H1 (cell line): ENCODE data around the gene DMXL2. TPM values are rescaled to one million over a fixed set of nuclear protein-coding genes. Genes with fewer than 3 reads are reported as not detected.

ENCODE experiments used
- CTCF ChIA-PET: fragments of 300-600 bp; sonication (Branson Sonifier 250); formaldehyde crosslinking; loops from one replicate; lab custom pipeline; 2021; ENCODE audit not compliant: partially characterized antibody; lab: Charles Lee
- POLR2A ChIA-PET: fragments of 300-600 bp; sonication (Branson Sonifier 250); formaldehyde crosslinking; loops from one replicate; lab custom pipeline; 2021; ENCODE audit warnings: inconsistent platforms; ENCODE audit not compliant: partially characterized antibody; lab: Charles Lee
- DNase-seq, 2 experiments: peaks; one replicate each; pipeline versions ENCODE4 v3.0.0 to v3.0.0-alpha.2; 2010 to 2022; ENCODE audit warnings: low spot score in 2 of 2, low read depth in 1 of 2, mixed read lengths in 1 of 2
- FAIRE-seq: peaks from 2 replicates; lab custom pipeline; 2011; peaks lifted over from hg19 to GRCh38; lab: Jason Lieb, UNC
- H2AFZ ChIP-seq: 2 replicates; pipeline ENCODE4 v1.8.1; 2012; ENCODE audit warnings: low read length, inconsistent platforms
- H2AK5ac ChIP-seq: 2 replicates; pipeline ENCODE4 v1.6.1; 2013; ENCODE audit warnings: low read depth, low read length
- H2BK120ac ChIP-seq: replicated peaks from 2 replicates; pipeline ENCODE3; 2013; ENCODE audit warnings: low read depth, low read length, inconsistent platforms
- H2BK12ac ChIP-seq: 2 replicates; pipeline ENCODE4 v1.6.1; 2013; ENCODE audit warnings: low read depth, low read length
- H2BK15ac ChIP-seq: 2 replicates; pipeline ENCODE4 v1.6.1; 2013; ENCODE audit warnings: low read length
- H2BK20ac ChIP-seq: 2 replicates; pipeline ENCODE4 v1.6.1; 2013; ENCODE audit warnings: low read length
- H2BK5ac ChIP-seq: 2 replicates; pipeline ENCODE4 v1.6.1; 2013; ENCODE audit warnings: low read depth, low read length
- H3K14ac ChIP-seq: 2 replicates; pipeline ENCODE4 v1.6.1; 2013; ENCODE audit warnings: inconsistent platforms; ENCODE audit not compliant: insufficient read length
- H3K18ac ChIP-seq: 2 replicates; pipeline ENCODE4 v1.6.1; 2013; ENCODE audit warnings: low read length; ENCODE audit errors: extremely low read depth
- H3K23ac ChIP-seq: 2 replicates; pipeline ENCODE4 v1.6.1; 2013; ENCODE audit warnings: inconsistent platforms; ENCODE audit not compliant: insufficient read length
- H3K23me2 ChIP-seq: 2 replicates; pipeline ENCODE4 v1.6.1; 2013; ENCODE audit warnings: low read depth, low read length
- H3K27ac ChIP-seq: 2 replicates; pipeline ENCODE4 v1.6.1; 2011; ENCODE audit warnings: low read depth, low read length, inconsistent platforms
- H3K27me3 ChIP-seq, 4 experiments: replicated peaks in 1 of 4; 1 replicate in 1 of 4; 2 replicates in 3 of 4; pipeline versions ENCODE4 v1.6.1 to v1.8.1; 2011 to 2013; ENCODE audit warnings: low read length in 3 of 4, mild to moderate bottlenecking in 3 of 4, inconsistent platforms in 2 of 4, mixed read lengths in 2 of 4, moderate library complexity in 1 of 4; ENCODE audit not compliant: control insufficient read depth in 3 of 4, insufficient read depth in 3 of 4; ENCODE audit errors: extremely low read depth in 1 of 4
- H3K36me3 ChIP-seq, 4 experiments: 2 replicates each; pipeline versions ENCODE4 v1.6.1 to v1.8.1; 2011 to 2013; ENCODE audit warnings: mild to moderate bottlenecking in 4 of 4, low read length in 3 of 4, moderate library complexity in 2 of 4, control low read depth in 1 of 4, inconsistent platforms in 1 of 4; ENCODE audit not compliant: insufficient read depth in 4 of 4, control insufficient read depth in 2 of 4
- H3K4ac ChIP-seq: replicated peaks from 2 replicates; pipeline ENCODE3; 2013; ENCODE audit warnings: low read length, low read depth, mixed read lengths, inconsistent platforms; ENCODE audit not compliant: insufficient read length
- H3K4me1 ChIP-seq, 4 experiments: replicated peaks in 1 of 4; 1 replicate in 1 of 4; 2 replicates in 3 of 4; pipeline versions ENCODE4 v1.6.1 to v1.8.1; 2011 to 2013; ENCODE audit warnings: low read length in 3 of 4, inconsistent platforms in 2 of 4, mixed read lengths in 1 of 4; ENCODE audit not compliant: insufficient read depth in 4 of 4, control insufficient read depth in 3 of 4
- H3K4me2 ChIP-seq, 2 experiments: 2 replicates each; pipeline versions ENCODE4 v1.6.1 to v1.8.1; 2011 to 2013; ENCODE audit warnings: low read depth in 2 of 2, low read length in 2 of 2, control low read depth in 1 of 2, inconsistent platforms in 1 of 2, mild to moderate bottlenecking in 1 of 2; ENCODE audit not compliant: insufficient read depth in 1 of 2
- H3K4me3 ChIP-seq, 4 experiments: fragments of 200-600, 300-600 bp in 1 of 4; sonication (generic), shearing (Covaris generic), sonication (Bioruptor Twin) in 1 of 4; 2 replicates each; pipeline versions ENCODE4 v1.5.1 to v1.8.1; 2011 to 2016; ENCODE audit warnings: low read length in 4 of 4, low read depth in 3 of 4, control low read depth in 2 of 4, inconsistent platforms in 2 of 4, mild to moderate bottlenecking in 2 of 4, mixed read lengths in 1 of 4, moderate library complexity in 1 of 4; ENCODE audit not compliant: insufficient read depth in 2 of 4; ENCODE audit errors: extremely low read depth in 1 of 4
- H3K56ac ChIP-seq: replicated peaks from 2 replicates; pipeline ENCODE3; 2013; ENCODE audit warnings: low read depth, mild to moderate bottlenecking, mixed read lengths, low read length, inconsistent platforms; ENCODE audit not compliant: insufficient read length
- H3K79me1 ChIP-seq: 2 replicates; pipeline ENCODE4 v1.6.1; 2013; ENCODE audit warnings: low read depth, low read length, control low read depth
- H3K79me2 ChIP-seq, 2 experiments: 2 replicates each; pipeline versions ENCODE4 v1.6.1 to v1.8.1; 2012 to 2013; ENCODE audit warnings: low read length in 2 of 2, mild to moderate bottlenecking in 2 of 2, inconsistent platforms in 1 of 2; ENCODE audit not compliant: insufficient read depth in 2 of 2, control insufficient read depth in 1 of 2
- H3K9ac ChIP-seq, 4 experiments: replicated peaks in 1 of 4; 1 replicate in 1 of 4; 2 replicates in 3 of 4; pipeline versions ENCODE4 v1.6.1 to v1.8.1; 2011 to 2013; ENCODE audit warnings: low read depth in 3 of 4, low read length in 3 of 4, control low read depth in 2 of 4, mild to moderate bottlenecking in 2 of 4, moderate library complexity in 2 of 4, inconsistent platforms in 1 of 4; ENCODE audit errors: extremely low read depth in 1 of 4
- H3K9me3 ChIP-seq, 2 experiments: 2 replicates each; pipeline versions ENCODE4 v1.6.1 to v1.8.1; 2012 to 2013; ENCODE audit warnings: mild to moderate bottlenecking in 2 of 2, moderate library complexity in 2 of 2, control low read depth in 1 of 2, inconsistent platforms in 1 of 2, low read depth in 1 of 2, low read length in 1 of 2, mixed read lengths in 1 of 2; ENCODE audit not compliant: insufficient read depth in 2 of 2
- H4K20me1 ChIP-seq, 2 experiments: replicated peaks in 1 of 2; 2 replicates each; pipeline versions ENCODE3 to v1.8.1; 2011 to 2013; ENCODE audit warnings: inconsistent platforms in 2 of 2, low read length in 2 of 2, mild to moderate bottlenecking in 1 of 2; ENCODE audit not compliant: insufficient read depth in 2 of 2, control insufficient read depth in 1 of 2
- H4K5ac ChIP-seq: 2 replicates; pipeline ENCODE4 v1.6.1; 2013; ENCODE audit warnings: low read length, low read depth, mixed read lengths, inconsistent platforms; ENCODE audit not compliant: insufficient read length
- H4K8ac ChIP-seq: 2 replicates; pipeline ENCODE4 v1.8.0; 2013; ENCODE audit warnings: mild to moderate bottlenecking, moderate library complexity, low read length, inconsistent platforms; ENCODE audit not compliant: insufficient read depth; ENCODE audit errors: extremely low read depth
- H4K91ac ChIP-seq: replicated peaks from 2 replicates; pipeline ENCODE3; 2013; ENCODE audit warnings: low read length, mixed read lengths, inconsistent platforms; ENCODE audit not compliant: insufficient read length
- CEBPB ChIP-seq: IDR thresholded peaks from 2 replicates; pipeline ENCODE4 v1.6.1; 2012; ENCODE audit warnings: low read depth, low read length
- MAFK ChIP-seq: IDR thresholded peaks from 2 replicates; pipeline ENCODE4 v1.6.1; 2012; ENCODE audit warnings: low read depth, mild to moderate bottlenecking, improper control_type of control experiment, low read length
- PHF8 ChIP-seq: fragments of 200-600 bp; sonication (generic); conservative IDR thresholded peaks from 2 replicates; pipeline ENCODE4 v1.7.1; 2012; ENCODE audit warnings: low read depth, mild to moderate bottlenecking, inconsistent platforms, low read length, moderate library complexity
- RAD21 ChIP-seq, 2 experiments: IDR thresholded peaks in 1 of 2; conservative IDR thresholded peaks in 1 of 2; 2 replicates each; pipeline ENCODE4 v1.6.1; 2011; ENCODE audit warnings: low read depth in 2 of 2, low read length in 2 of 2, improper control_type of control experiment in 1 of 2, inconsistent platforms in 1 of 2, mild to moderate bottlenecking in 1 of 2, moderate library complexity in 1 of 2
- RBBP5 ChIP-seq: IDR thresholded peaks from 2 replicates; pipeline ENCODE4 v1.7.1; 2012; ENCODE audit warnings: low read depth, mild to moderate bottlenecking, inconsistent platforms, low read length, moderate library complexity, borderline replicate concordance
- RNF2 ChIP-seq: fragments of 200-900, 300-1000 bp; sonication (generic); IDR thresholded peaks from 2 replicates; pipeline ENCODE4 v1.7.1; 2016; ENCODE audit warnings: borderline replicate concordance, low read depth, mild to moderate bottlenecking, antibody characterized with exemption, low read length; ENCODE audit not compliant: poor library complexity, severe bottlenecking; ENCODE audit errors: missing control alignments
- SAP30 ChIP-seq: fragments of 300-600 bp; sonication (generic); IDR thresholded peaks from 2 replicates; pipeline ENCODE4 v1.7.1; 2012; ENCODE audit warnings: low read length, moderate library complexity, mild to moderate bottlenecking, inconsistent platforms; ENCODE audit not compliant: insufficient read depth, insufficient replicate concordance
- YY1 ChIP-seq: IDR thresholded peaks from 2 replicates; pipeline ENCODE4 v1.6.1; 2011; ENCODE audit warnings: low read depth, mild to moderate bottlenecking, low read length
- WGBS, 2 experiments: shearing (Covaris generic) in 1 of 2; methylation state at CpG; one replicate each; pipeline versions ENCODE4 v1.1.6 to v1.1.7; 2013 to 2015; ENCODE audit warnings: low lambda C conversion rate in 2 of 2, mixed read lengths in 2 of 2, inconsistent platforms in 1 of 2, low coverage in 1 of 2, missing lambda C conversion rate in 1 of 2; ENCODE audit not compliant: insufficient replicate concordance in 2 of 2, insufficient coverage in 1 of 2, insufficient read length in 1 of 2; ENCODE audit errors: extremely low coverage in 1 of 2, missing lambda C conversion rate in 1 of 2; 5-methylcytosine and 5-hydroxymethylcytosine counted together
- polyA plus RNA-seq, 7 experiments: library from polyadenylated mRNA; depleted of rRNA in 3 of 7; stranded (reverse) in 5 of 7; unstranded in 2 of 7; fragments of >200 nt in 5 of 7; fragments of 200-250 nt in 2 of 7; gene quantifications; 1 replicate in 5 of 7; 2 replicates in 1 of 7; 4 replicates in 1 of 7; pipeline versions ENCODE4 v1.2.1 to v1.2.3, GENCODE V29; 2011 to 2013; ENCODE audit warnings: missing spikeins in 2 of 7, mixed read lengths in 2 of 7
- total RNA-seq: library from RNA; stranded (reverse); fragmentation: NEBNext Ultra II Directional; extraction: Animal tissue kit (Norgen Biotek cat#: 25700); gene quantifications from 2 replicates; pipeline ENCODE4 v1.2.1, GENCODE V29; 2021
- TF ChIP-seq, protein P1 (sequence below), 3 experiments: IDR thresholded peaks; 1 replicate in 2 of 3; 2 replicates in 1 of 3; pipeline versions ENCODE4 v1.5.1 to v1.6.1; 2011; ENCODE audit warnings: low read length in 3 of 3, mild to moderate bottlenecking in 3 of 3, inconsistent platforms in 2 of 3, low read depth in 1 of 3, moderate library complexity in 1 of 3; ENCODE audit not compliant: insufficient read depth in 1 of 3; ENCODE audit errors: control extremely low read depth in 1 of 3

Gene DMXL2
- total and polyA plus RNA-seq, 2 of the 8 experiments (the other 6 are each of a cell fraction or from before 2014, with no cell fraction given): 9.5 to 10.6 TPM

DNA sequence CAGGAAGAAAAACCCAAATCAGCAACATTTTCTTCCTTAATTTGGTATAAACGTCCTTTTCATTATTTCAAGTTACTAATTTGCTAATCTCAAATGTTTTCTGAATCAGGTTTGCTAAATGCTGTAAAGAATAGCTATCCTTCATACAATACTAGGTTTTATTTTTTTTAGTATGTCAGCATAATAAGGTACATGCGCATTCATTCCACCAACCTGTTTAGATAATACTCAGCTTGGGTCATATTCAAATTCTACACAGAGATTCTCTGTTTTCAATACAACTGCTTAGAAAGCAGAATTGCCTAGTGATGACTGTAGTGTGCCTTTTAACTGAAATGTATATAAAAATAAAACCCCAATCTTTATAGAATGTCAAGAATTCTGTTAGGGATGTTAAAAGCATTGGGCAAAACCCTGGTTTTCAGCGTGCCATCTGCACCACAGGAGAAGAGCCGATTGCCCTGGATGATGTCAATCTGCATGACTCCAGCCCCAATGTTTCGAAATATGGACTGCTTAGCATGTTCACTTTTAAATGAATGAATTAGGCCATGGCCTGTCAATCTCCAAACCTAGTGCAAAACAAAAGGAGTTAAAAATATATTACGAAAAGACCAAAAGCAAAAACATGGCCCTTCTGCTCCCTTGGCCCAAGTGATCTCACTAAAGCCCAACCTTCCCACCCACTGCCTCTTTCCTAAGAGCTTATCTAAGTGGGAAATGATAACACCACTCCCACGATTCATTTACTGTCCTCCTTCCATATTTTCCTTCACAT, 173.8 kb downstream of the DMXL2 start:
- 89% methylated on average over 7 of the region's 7 CpGs; no CpG with 5 or more reads in 1 of the 2 experiments for WGBS, 2 experiments
- H3K4me1 ChIP-seq: no peaks in the 10 kb centered on the region
- TF ChIP-seq CEBPB (no peak), PHF8 (no peak), YY1 (no peak), RBBP5 (no peak), SAP30 (no peak), RAD21 (IDR thresholded peaks at IDR 0.05 in 1 of 2, conservative IDR thresholded peaks at IDR 0.05 in 1 of 2; ENCODE audit: low read depth in 2 of 2, low read length in 2 of 2) (no peak), RNF2 (no peak), MAFK (no peak)
- TF ChIP-seq, protein P1, sequence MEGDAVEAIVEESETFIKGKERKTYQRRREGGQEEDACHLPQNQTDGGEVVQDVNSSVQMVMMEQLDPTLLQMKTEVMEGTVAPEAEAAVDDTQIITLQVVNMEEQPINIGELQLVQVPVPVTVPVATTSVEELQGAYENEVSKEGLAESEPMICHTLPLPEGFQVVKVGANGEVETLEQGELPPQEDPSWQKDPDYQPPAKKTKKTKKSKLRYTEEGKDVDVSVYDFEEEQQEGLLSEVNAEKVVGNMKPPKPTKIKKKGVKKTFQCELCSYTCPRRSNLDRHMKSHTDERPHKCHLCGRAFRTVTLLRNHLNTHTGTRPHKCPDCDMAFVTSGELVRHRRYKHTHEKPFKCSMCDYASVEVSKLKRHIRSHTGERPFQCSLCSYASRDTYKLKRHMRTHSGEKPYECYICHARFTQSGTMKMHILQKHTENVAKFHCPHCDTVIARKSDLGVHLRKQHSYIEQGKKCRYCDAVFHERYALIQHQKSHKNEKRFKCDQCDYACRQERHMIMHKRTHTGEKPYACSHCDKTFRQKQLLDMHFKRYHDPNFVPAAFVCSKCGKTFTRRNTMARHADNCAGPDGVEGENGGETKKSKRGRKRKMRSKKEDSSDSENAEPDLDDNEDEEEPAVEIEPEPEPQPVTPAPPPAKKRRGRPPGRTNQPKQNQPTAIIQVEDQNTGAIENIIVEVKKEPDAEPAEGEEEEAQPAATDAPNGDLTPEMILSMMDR (IDR thresholded peaks at IDR 0.05; ENCODE audit: control extremely low read depth in 1 of 3, insufficient read depth in 1 of 3, low read depth in 1 of 3, low read length in 3 of 3): no peak

More for the DNA sequence above, 173.8 kb downstream of the DMXL2 start:
- Histone ChIP-seq H4K91ac (no peak overlapping the region), H3K56ac (no peak overlapping the region), H3K9ac (no peak overlapping the region), H3K4ac (no peak overlapping the region), H3K23ac (no peak overlapping the region), H3K23me2 (no peaks in the 10 kb centered on the region), H4K5ac (no peak overlapping the region), H3K4me2 (no peak overlapping the region), H2BK120ac (no peak overlapping the region), H2AK5ac (no peak overlapping the region), H2BK15ac (no peak overlapping the region), H4K8ac (no peak overlapping the region), H2AFZ (no peak overlapping the region), H2BK12ac (no peak overlapping the region), H2BK5ac (no peak overlapping the region), H3K36me3 (peaks cover 0 to 4% (median 0%) of the 10 kb centered on the region in 4 experiments; a peak in 1 of 8 replicates), H3K79me1 (no peaks in the 10 kb centered on the region), H4K20me1 (no peaks in the 10 kb centered on the region), H3K27ac (no peak overlapping the region), H3K27me3 (no peaks in the 10 kb centered on the region), H2BK20ac (no peak overlapping the region), H3K14ac (no peak overlapping the region), H3K79me2 (no peaks in the 10 kb centered on the region), H3K4me3 (no peak overlapping the region), H3K9me3 (no peaks in the 10 kb centered on the region), H3K18ac (no peak overlapping the region)
- ChIA-PET POLR2A (no interaction called here), CTCF (interaction anchor here (0.8 to 1.2 kb wide), 3 partner anchors 37 to 59 kb away, joined by 3 read pairs; no protein-coding TSS in a partner anchor)
- FAIRE-seq (no peak), DNase-seq (no peak)
